Epithelial cell of proximal tubule (primary cell): ENCODE results near the gene ZRANB1. TPM values are rescaled to one million over a fixed set of nuclear protein-coding genes. Genes with fewer than 3 reads are reported as not detected.

Experiments used
- DNase-seq: peaks from one replicate; pipeline ENCODE4 v3.0.0-alpha.2; 2011; ENCODE audit warnings: low read depth
- H3K4me3 ChIP-seq: 2 replicates; pipeline ENCODE4 v1.5.1; 2011; ENCODE audit warnings: low read depth, mild to moderate bottlenecking, low read length
- total RNA-seq: library from RNA; depleted of rRNA; stranded (reverse); fragments of >200 nt; gene quantifications from 2 replicates; pipeline ENCODE4 v1.2.3, GENCODE V29; 2015
- TF ChIP-seq, protein P1 (sequence below): conservative IDR thresholded peaks from 2 replicates; pipeline ENCODE4 v1.5.1; 2012; ENCODE audit warnings: low read depth, mild to moderate bottlenecking, low read length

ZRANB1 gene
- total RNA-seq, 1 donor from 2014 or later, result 13.9 TPM

- TF ChIP-seq, protein P1, sequence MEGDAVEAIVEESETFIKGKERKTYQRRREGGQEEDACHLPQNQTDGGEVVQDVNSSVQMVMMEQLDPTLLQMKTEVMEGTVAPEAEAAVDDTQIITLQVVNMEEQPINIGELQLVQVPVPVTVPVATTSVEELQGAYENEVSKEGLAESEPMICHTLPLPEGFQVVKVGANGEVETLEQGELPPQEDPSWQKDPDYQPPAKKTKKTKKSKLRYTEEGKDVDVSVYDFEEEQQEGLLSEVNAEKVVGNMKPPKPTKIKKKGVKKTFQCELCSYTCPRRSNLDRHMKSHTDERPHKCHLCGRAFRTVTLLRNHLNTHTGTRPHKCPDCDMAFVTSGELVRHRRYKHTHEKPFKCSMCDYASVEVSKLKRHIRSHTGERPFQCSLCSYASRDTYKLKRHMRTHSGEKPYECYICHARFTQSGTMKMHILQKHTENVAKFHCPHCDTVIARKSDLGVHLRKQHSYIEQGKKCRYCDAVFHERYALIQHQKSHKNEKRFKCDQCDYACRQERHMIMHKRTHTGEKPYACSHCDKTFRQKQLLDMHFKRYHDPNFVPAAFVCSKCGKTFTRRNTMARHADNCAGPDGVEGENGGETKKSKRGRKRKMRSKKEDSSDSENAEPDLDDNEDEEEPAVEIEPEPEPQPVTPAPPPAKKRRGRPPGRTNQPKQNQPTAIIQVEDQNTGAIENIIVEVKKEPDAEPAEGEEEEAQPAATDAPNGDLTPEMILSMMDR, result no peak
- no peak overlapping the region for H3K4me3 ChIP-seq
- no peak for DNase-seq
Observed at GRCh38 chr10:124921261-124921660, 20.7 kb upstream of the ZRANB1 start.

GRCh38 chr10:124923684-124924083, 18.2 kb upstream of the ZRANB1 start:
- no peak overlapping the region for H3K4me3 ChIP-seq
- TF ChIP-seq, protein P1, result no peak
- no peak for DNase-seq

GRCh38 chr10:124926548-124926947, 15.4 kb upstream of the ZRANB1 start:
- TF ChIP-seq, protein P1, result no peak
- H3K4me3 ChIP-seq, result no peak overlapping the region
- DNase-seq, result no peak

- DNase-seq, result no peak
- TF ChIP-seq, protein P1, result no peak
- H3K4me3 ChIP-seq, result no peak overlapping the region
Observed at GRCh38 chr10:124928087-124928486, 13.8 kb upstream of the ZRANB1 start.

DNA sequence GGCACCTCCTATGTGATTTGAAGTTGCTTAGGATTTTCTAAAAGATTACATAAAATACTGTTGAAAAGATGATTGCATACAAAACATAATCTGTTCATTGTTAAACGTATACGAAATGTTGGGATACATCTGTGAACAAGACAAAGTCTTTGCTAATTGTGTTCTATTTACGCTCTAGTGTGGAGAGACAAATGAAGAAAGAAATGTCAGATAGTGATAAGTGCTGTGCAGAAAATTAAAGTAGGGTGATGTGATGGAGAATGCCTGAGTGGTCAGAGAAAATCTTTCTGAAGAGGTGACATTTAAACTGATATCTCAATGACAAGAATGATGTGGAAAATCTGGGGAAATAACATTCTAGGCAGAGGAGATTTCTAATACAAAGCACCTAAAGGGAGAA, 13.4 kb upstream of the ZRANB1 start:
- TF ChIP-seq, protein P1, result no peak
- H3K4me3 ChIP-seq, result no peak overlapping the region
- DNase-seq, result no peak

DNA sequence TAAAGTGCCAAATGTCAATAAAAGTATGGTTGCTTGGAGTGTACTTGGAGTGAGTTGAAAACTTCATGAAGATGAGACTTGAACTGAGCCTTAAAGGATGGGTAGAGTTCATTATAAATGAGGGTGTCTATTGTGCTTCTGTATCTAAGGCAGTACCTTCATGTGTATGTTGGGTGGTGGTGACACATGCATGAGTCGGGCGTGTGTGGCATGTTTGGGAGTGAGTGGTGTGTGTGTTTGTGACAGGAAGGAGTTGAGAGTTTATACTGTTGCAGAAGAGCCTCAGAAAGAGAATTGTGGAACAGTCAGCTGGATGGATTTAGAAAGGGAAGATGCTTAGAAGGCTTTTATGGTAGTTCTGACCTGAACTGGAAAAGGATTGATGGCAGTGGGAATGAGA, 6.0 kb upstream of the ZRANB1 start:
- no peak for DNase-seq
- no peak overlapping the region for H3K4me3 ChIP-seq
- TF ChIP-seq, protein P1, result no peak

GRCh38 chr10:124936813-124937212, 5.1 kb upstream of the ZRANB1 start:
- no peak overlapping the region for H3K4me3 ChIP-seq
- no peak for DNase-seq
- TF ChIP-seq, protein P1, result no peak
